ENCODE measurements around the gene RPS18. TPM values are rescaled to one million over a fixed set of nuclear protein-coding genes. Genes with fewer than 3 reads are reported as not detected.

The RPS18 gene
- total and polyA plus RNA-seq, 9 of the 15 experiments (the other 6 are each of a cell fraction or from before 2014, with no cell fraction given) = 5,023 to 17,516 (median 8,131) TPM

DNA sequence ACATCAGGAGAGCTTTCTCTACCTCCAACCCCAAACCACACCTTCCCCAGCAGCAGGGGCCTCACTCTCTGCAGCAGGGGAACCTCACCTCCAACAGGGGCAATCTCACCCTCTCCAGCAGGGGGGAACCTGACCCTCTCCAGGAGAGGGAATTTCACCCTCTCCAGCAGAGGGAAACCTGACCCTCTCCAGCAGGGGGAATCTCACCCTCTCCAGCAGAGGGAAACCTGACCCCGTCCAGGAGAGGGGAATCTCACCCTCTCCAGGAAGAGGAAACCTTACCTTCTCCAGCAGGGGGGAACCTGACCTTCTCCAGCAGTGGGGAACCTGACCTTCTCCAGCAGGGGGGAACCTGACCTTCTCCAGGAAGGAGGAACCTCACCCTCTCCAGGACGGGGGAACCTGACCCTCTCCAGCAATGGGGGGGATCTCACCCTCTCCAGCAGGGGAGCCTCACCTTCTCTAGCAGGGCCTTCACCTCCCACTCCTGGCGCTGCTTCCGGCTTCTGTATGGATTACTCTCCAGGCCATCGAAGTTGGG, 8.2 kb downstream of the RPS18 start (continued):
- peak; percentile 52; the same call in 1 of the 2 replicates for TF ChIP-seq ZBTB2 (IDR thresholded peaks at IDR 0.05)
- TF ChIP-seq ADNP (tag; IDR thresholded peaks at IDR 0.05) = no peak
- no peak for TF ChIP-seq TAF1 (IDR thresholded peaks at IDR 0.05; ENCODE audit: control insufficient read depth, extremely low read depth, insufficient read depth, low read length, severe bottlenecking)
- TF ChIP-seq, protein P1, sequence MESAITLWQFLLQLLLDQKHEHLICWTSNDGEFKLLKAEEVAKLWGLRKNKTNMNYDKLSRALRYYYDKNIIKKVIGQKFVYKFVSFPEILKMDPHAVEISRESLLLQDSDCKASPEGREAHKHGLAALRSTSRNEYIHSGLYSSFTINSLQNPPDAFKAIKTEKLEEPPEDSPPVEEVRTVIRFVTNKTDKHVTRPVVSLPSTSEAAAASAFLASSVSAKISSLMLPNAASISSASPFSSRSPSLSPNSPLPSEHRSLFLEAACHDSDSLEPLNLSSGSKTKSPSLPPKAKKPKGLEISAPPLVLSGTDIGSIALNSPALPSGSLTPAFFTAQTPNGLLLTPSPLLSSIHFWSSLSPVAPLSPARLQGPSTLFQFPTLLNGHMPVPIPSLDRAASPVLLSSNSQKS (CRISPR knock-in tag; IDR thresholded peaks at IDR 0.05) = no peak
- TF ChIP-seq ZNF740 (CRISPR knock-in tag; IDR thresholded peaks at IDR 0.05) = no peak
- TF ChIP-seq ZNF740 (tag; IDR thresholded peaks at IDR 0.05) = no peak
- TF ChIP-seq, protein P2, sequence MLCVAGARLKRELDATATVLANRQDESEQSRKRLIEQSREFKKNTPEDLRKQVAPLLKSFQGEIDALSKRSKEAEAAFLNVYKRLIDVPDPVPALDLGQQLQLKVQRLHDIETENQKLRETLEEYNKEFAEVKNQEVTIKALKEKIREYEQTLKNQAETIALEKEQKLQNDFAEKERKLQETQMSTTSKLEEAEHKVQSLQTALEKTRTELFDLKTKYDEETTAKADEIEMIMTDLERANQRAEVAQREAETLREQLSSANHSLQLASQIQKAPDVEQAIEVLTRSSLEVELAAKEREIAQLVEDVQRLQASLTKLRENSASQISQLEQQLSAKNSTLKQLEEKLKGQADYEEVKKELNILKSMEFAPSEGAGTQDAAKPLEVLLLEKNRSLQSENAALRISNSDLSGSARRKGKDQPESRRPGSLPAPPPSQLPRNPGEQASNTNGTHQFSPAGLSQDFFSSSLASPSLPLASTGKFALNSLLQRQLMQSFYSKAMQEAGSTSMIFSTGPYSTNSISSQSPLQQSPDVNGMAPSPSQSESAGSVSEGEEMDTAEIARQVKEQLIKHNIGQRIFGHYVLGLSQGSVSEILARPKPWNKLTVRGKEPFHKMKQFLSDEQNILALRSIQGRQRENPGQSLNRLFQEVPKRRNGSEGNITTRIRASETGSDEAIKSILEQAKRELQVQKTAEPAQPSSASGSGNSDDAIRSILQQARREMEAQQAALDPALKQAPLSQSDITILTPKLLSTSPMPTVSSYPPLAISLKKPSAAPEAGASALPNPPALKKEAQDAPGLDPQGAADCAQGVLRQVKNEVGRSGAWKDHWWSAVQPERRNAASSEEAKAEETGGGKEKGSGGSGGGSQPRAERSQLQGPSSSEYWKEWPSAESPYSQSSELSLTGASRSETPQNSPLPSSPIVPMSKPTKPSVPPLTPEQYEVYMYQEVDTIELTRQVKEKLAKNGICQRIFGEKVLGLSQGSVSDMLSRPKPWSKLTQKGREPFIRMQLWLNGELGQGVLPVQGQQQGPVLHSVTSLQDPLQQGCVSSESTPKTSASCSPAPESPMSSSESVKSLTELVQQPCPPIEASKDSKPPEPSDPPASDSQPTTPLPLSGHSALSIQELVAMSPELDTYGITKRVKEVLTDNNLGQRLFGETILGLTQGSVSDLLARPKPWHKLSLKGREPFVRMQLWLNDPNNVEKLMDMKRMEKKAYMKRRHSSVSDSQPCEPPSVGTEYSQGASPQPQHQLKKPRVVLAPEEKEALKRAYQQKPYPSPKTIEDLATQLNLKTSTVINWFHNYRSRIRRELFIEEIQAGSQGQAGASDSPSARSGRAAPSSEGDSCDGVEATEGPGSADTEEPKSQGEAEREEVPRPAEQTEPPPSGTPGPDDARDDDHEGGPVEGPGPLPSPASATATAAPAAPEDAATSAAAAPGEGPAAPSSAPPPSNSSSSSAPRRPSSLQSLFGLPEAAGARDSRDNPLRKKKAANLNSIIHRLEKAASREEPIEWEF (CRISPR knock-in tag; IDR thresholded peaks at IDR 0.05) = no peak
- TF ChIP-seq, protein P3, sequence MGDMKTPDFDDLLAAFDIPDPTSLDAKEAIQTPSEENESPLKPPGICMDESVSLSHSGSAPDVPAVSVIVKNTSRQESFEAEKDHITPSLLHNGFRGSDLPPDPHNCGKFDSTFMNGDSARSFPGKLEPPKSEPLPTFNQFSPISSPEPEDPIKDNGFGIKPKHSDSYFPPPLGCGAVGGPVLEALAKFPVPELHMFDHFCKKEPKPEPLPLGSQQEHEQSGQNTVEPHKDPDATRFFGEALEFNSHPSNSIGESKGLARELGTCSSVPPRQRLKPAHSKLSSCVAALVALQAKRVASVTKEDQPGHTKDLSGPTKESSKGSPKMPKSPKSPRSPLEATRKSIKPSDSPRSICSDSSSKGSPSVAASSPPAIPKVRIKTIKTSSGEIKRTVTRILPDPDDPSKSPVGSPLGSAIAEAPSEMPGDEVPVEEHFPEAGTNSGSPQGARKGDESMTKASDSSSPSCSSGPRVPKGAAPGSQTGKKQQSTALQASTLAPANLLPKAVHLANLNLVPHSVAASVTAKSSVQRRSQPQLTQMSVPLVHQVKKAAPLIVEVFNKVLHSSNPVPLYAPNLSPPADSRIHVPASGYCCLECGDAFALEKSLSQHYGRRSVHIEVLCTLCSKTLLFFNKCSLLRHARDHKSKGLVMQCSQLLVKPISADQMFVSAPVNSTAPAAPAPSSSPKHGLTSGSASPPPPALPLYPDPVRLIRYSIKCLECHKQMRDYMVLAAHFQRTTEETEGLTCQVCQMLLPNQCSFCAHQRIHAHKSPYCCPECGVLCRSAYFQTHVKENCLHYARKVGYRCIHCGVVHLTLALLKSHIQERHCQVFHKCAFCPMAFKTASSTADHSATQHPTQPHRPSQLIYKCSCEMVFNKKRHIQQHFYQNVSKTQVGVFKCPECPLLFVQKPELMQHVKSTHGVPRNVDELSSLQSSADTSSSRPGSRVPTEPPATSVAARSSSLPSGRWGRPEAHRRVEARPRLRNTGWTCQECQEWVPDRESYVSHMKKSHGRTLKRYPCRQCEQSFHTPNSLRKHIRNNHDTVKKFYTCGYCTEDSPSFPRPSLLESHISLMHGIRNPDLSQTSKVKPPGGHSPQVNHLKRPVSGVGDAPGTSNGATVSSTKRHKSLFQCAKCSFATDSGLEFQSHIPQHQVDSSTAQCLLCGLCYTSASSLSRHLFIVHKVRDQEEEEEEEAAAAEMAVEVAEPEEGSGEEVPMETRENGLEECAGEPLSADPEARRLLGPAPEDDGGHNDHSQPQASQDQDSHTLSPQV (IDR thresholded peaks at IDR 0.05) = peak; percentile 66

Data from K562 (cell line).